Measurements from ENCODE around the gene FHIT.

The FHIT gene

GRCh38 chr3:60434323-60434722 is 816.9 kb downstream of the FHIT start:
- H3K9ac ChIP-seq (ENCODE audit: low read length in 5 of 5) = no peak overlapping the region
- no peaks in the 10 kb centered on the region for H3K9me3 ChIP-seq (ENCODE audit: control insufficient read depth in 5 of 5, low read length in 5 of 5)
- no peak overlapping the region for H3K4me3 ChIP-seq (ENCODE audit: low read depth in 1 of 5, low read length in 5 of 5)
- H3K36me3 ChIP-seq (ENCODE audit: control insufficient read depth in 5 of 5, insufficient read depth in 5 of 5, low read length in 5 of 5) = no peaks in the 10 kb centered on the region
- H3K27me3 ChIP-seq (ENCODE audit: control insufficient read depth in 5 of 5, insufficient read depth in 4 of 5, low read length in 5 of 5) = no peaks in the 10 kb centered on the region
- H3K27ac ChIP-seq (ENCODE audit: low read depth, low read length) = no peak overlapping the region
- H3K4me1 ChIP-seq (ENCODE audit: control insufficient read depth in 5 of 5, insufficient read depth in 5 of 5, low read length in 5 of 5) = no peaks in the 10 kb centered on the region

- Histone ChIP-seq H3K9ac (ENCODE audit: low read length in 5 of 5) (no peak overlapping the region), H3K27ac (ENCODE audit: low read depth, low read length) (no peak overlapping the region), H3K4me1 (ENCODE audit: control insufficient read depth in 5 of 5, insufficient read depth in 5 of 5, low read length in 5 of 5) (no peaks in the 10 kb centered on the region), H3K36me3 (ENCODE audit: control insufficient read depth in 5 of 5, insufficient read depth in 5 of 5, low read length in 5 of 5) (no peaks in the 10 kb centered on the region), H3K9me3 (ENCODE audit: control insufficient read depth in 5 of 5, low read length in 5 of 5) (no peaks in the 10 kb centered on the region), H3K4me3 (ENCODE audit: low read depth in 1 of 5, low read length in 5 of 5) (no peak overlapping the region), H3K27me3 (ENCODE audit: control insufficient read depth in 5 of 5, insufficient read depth in 4 of 5, low read length in 5 of 5) (no peaks in the 10 kb centered on the region)
Measured at GRCh38 chr3:60431599-60431958, 819.7 kb downstream of the FHIT start.

GRCh38 chr3:60430205-60430604 is 821.0 kb downstream of the FHIT start:
- Histone ChIP-seq H3K4me1 (ENCODE audit: control insufficient read depth in 5 of 5, insufficient read depth in 5 of 5, low read length in 5 of 5) (no peaks in the 10 kb centered on the region), H3K27me3 (ENCODE audit: control insufficient read depth in 5 of 5, insufficient read depth in 4 of 5, low read length in 5 of 5) (no peaks in the 10 kb centered on the region), H3K9ac (ENCODE audit: low read length in 5 of 5) (no peak overlapping the region), H3K36me3 (ENCODE audit: control insufficient read depth in 5 of 5, insufficient read depth in 5 of 5, low read length in 5 of 5) (no peaks in the 10 kb centered on the region), H3K9me3 (ENCODE audit: control insufficient read depth in 5 of 5, low read length in 5 of 5) (no peaks in the 10 kb centered on the region), H3K4me3 (ENCODE audit: low read depth in 1 of 5, low read length in 5 of 5) (no peak overlapping the region), H3K27ac (ENCODE audit: low read depth, low read length) (no peak overlapping the region)

GRCh38 chr3:60427109-60427508 is 824.1 kb downstream of the FHIT start:
- H3K9me3 ChIP-seq (ENCODE audit: control insufficient read depth in 5 of 5, low read length in 5 of 5) = no peaks in the 10 kb centered on the region
- no peaks in the 10 kb centered on the region for H3K36me3 ChIP-seq (ENCODE audit: control insufficient read depth in 5 of 5, insufficient read depth in 5 of 5, low read length in 5 of 5)
- no peak overlapping the region for H3K4me3 ChIP-seq (ENCODE audit: low read depth in 1 of 5, low read length in 5 of 5)
- H3K4me1 ChIP-seq (ENCODE audit: control insufficient read depth in 5 of 5, insufficient read depth in 5 of 5, low read length in 5 of 5) = no peaks in the 10 kb centered on the region
- no peak overlapping the region for H3K27ac ChIP-seq (ENCODE audit: low read depth, low read length)
- H3K9ac ChIP-seq (ENCODE audit: low read length in 5 of 5) = no peak overlapping the region
- no peaks in the 10 kb centered on the region for H3K27me3 ChIP-seq (ENCODE audit: control insufficient read depth in 5 of 5, insufficient read depth in 4 of 5, low read length in 5 of 5)

GRCh38 chr3:60424942-60425341 is 826.3 kb downstream of the FHIT start:
- no peak overlapping the region for H3K27ac ChIP-seq (ENCODE audit: low read depth, low read length)
- H3K36me3 ChIP-seq (ENCODE audit: control insufficient read depth in 5 of 5, insufficient read depth in 5 of 5, low read length in 5 of 5) = no peaks in the 10 kb centered on the region
- H3K9me3 ChIP-seq (ENCODE audit: control insufficient read depth in 5 of 5, low read length in 5 of 5) = no peaks in the 10 kb centered on the region
- no peaks in the 10 kb centered on the region for H3K4me1 ChIP-seq (ENCODE audit: control insufficient read depth in 5 of 5, insufficient read depth in 5 of 5, low read length in 5 of 5)
- no peak overlapping the region for H3K9ac ChIP-seq (ENCODE audit: low read length in 5 of 5)
- no peaks in the 10 kb centered on the region for H3K27me3 ChIP-seq (ENCODE audit: control insufficient read depth in 5 of 5, insufficient read depth in 4 of 5, low read length in 5 of 5)
- H3K4me3 ChIP-seq (ENCODE audit: low read depth in 1 of 5, low read length in 5 of 5) = no peak overlapping the region

- Histone ChIP-seq H3K27me3 (ENCODE audit: control insufficient read depth in 5 of 5, insufficient read depth in 4 of 5, low read length in 5 of 5) (no peaks in the 10 kb centered on the region), H3K4me3 (ENCODE audit: low read depth in 1 of 5, low read length in 5 of 5) (no peak overlapping the region), H3K36me3 (ENCODE audit: control insufficient read depth in 5 of 5, insufficient read depth in 5 of 5, low read length in 5 of 5) (no peaks in the 10 kb centered on the region), H3K9ac (ENCODE audit: low read length in 5 of 5) (no peak overlapping the region), H3K9me3 (ENCODE audit: control insufficient read depth in 5 of 5, low read length in 5 of 5) (no peaks in the 10 kb centered on the region), H3K4me1 (ENCODE audit: control insufficient read depth in 5 of 5, insufficient read depth in 5 of 5, low read length in 5 of 5) (no peaks in the 10 kb centered on the region), H3K27ac (ENCODE audit: low read depth, low read length) (no peak overlapping the region)
Measured at GRCh38 chr3:60424034-60424433, 827.2 kb downstream of the FHIT start.

GRCh38 chr3:60423556-60423955 is 827.7 kb downstream of the FHIT start:
- no peaks in the 10 kb centered on the region for H3K4me1 ChIP-seq (ENCODE audit: control insufficient read depth in 5 of 5, insufficient read depth in 5 of 5, low read length in 5 of 5)

GRCh38 chr3:60421749-60422446 is 829.4 kb downstream of the FHIT start:
- H3K36me3 ChIP-seq (ENCODE audit: control insufficient read depth in 5 of 5, insufficient read depth in 5 of 5, low read length in 5 of 5) = no peaks in the 10 kb centered on the region
- H3K27ac ChIP-seq (ENCODE audit: low read depth, low read length) = no peak overlapping the region
- no peak overlapping the region for H3K4me3 ChIP-seq (ENCODE audit: low read depth in 1 of 5, low read length in 5 of 5)
- H3K9ac ChIP-seq (ENCODE audit: low read length in 5 of 5) = no peak overlapping the region
- no peaks in the 10 kb centered on the region for H3K9me3 ChIP-seq (ENCODE audit: control insufficient read depth in 5 of 5, low read length in 5 of 5)
- no peaks in the 10 kb centered on the region for H3K4me1 ChIP-seq (ENCODE audit: control insufficient read depth in 5 of 5, insufficient read depth in 5 of 5, low read length in 5 of 5)
- H3K27me3 ChIP-seq (ENCODE audit: control insufficient read depth in 5 of 5, insufficient read depth in 4 of 5, low read length in 5 of 5) = no peaks in the 10 kb centered on the region

More at GRCh38 chr3:60423556-60423955, 827.7 kb downstream of the FHIT start:
- no peak overlapping the region for H3K27ac ChIP-seq (ENCODE audit: low read depth, low read length)
- no peaks in the 10 kb centered on the region for H3K9me3 ChIP-seq (ENCODE audit: control insufficient read depth in 5 of 5, low read length in 5 of 5)
- H3K9ac ChIP-seq (ENCODE audit: low read length in 5 of 5) = no peak overlapping the region
- H3K27me3 ChIP-seq (ENCODE audit: control insufficient read depth in 5 of 5, insufficient read depth in 4 of 5, low read length in 5 of 5) = no peaks in the 10 kb centered on the region
- no peaks in the 10 kb centered on the region for H3K36me3 ChIP-seq (ENCODE audit: control insufficient read depth in 5 of 5, insufficient read depth in 5 of 5, low read length in 5 of 5)
- no peak overlapping the region for H3K4me3 ChIP-seq (ENCODE audit: low read depth in 1 of 5, low read length in 5 of 5)

GRCh38 chr3:60417576-60417975 is 833.7 kb downstream of the FHIT start:
- no peak overlapping the region for H3K9ac ChIP-seq (ENCODE audit: low read length in 5 of 5)
- H3K27me3 ChIP-seq (ENCODE audit: control insufficient read depth in 5 of 5, insufficient read depth in 4 of 5, low read length in 5 of 5) = no peaks in the 10 kb centered on the region
- peaks cover 0 to 3% (median 0%) of the 10 kb centered on the region in 5 donors for H3K4me1 ChIP-seq (ENCODE audit: control insufficient read depth in 5 of 5, insufficient read depth in 5 of 5, low read length in 5 of 5)
- H3K27ac ChIP-seq (ENCODE audit: low read depth, low read length) = no peak overlapping the region
- no peak overlapping the region for H3K4me3 ChIP-seq (ENCODE audit: low read depth in 1 of 5, low read length in 5 of 5)
- no peaks in the 10 kb centered on the region for H3K9me3 ChIP-seq (ENCODE audit: control insufficient read depth in 5 of 5, low read length in 5 of 5)
- no peaks in the 10 kb centered on the region for H3K36me3 ChIP-seq (ENCODE audit: control insufficient read depth in 5 of 5, insufficient read depth in 5 of 5, low read length in 5 of 5)

- H3K4me3 ChIP-seq (ENCODE audit: low read depth in 1 of 5, low read length in 5 of 5) = no peak overlapping the region
- no peaks in the 10 kb centered on the region for H3K27me3 ChIP-seq (ENCODE audit: control insufficient read depth in 5 of 5, insufficient read depth in 4 of 5, low read length in 5 of 5)
- no peaks in the 10 kb centered on the region for H3K9me3 ChIP-seq (ENCODE audit: control insufficient read depth in 5 of 5, low read length in 5 of 5)
- no peaks in the 10 kb centered on the region for H3K36me3 ChIP-seq (ENCODE audit: control insufficient read depth in 5 of 5, insufficient read depth in 5 of 5, low read length in 5 of 5)
- no peak overlapping the region for H3K9ac ChIP-seq (ENCODE audit: low read length in 5 of 5)
- peaks cover 0 to 3% (median 0%) of the 10 kb centered on the region in 5 donors for H3K4me1 ChIP-seq (ENCODE audit: control insufficient read depth in 5 of 5, insufficient read depth in 5 of 5, low read length in 5 of 5)
- H3K27ac ChIP-seq (ENCODE audit: low read depth, low read length) = no peak overlapping the region
Measured at GRCh38 chr3:60414011-60414410, 837.2 kb downstream of the FHIT start.
